Stimulated activated CD4-positive, alpha-beta T cell treated with anti-CD3 and anti-CD28 coated beads, Interleukin-12 subunit alpha, Interleukin-12 subunit beta, amount 100 ng/mL, for 4 hours (primary cell): ENCODE measurements around the gene TNNT3.
"Not testable (repeated sequence)": the region's sequence is repeated elsewhere in the genome, so short reads cannot be mapped to it uniquely, and the experiment has no call there.

Experiments
- DNase-seq: peaks from one replicate; pipeline ENCODE4 v3.0.0-alpha.2; 2020

The TNNT3 gene

DNA sequence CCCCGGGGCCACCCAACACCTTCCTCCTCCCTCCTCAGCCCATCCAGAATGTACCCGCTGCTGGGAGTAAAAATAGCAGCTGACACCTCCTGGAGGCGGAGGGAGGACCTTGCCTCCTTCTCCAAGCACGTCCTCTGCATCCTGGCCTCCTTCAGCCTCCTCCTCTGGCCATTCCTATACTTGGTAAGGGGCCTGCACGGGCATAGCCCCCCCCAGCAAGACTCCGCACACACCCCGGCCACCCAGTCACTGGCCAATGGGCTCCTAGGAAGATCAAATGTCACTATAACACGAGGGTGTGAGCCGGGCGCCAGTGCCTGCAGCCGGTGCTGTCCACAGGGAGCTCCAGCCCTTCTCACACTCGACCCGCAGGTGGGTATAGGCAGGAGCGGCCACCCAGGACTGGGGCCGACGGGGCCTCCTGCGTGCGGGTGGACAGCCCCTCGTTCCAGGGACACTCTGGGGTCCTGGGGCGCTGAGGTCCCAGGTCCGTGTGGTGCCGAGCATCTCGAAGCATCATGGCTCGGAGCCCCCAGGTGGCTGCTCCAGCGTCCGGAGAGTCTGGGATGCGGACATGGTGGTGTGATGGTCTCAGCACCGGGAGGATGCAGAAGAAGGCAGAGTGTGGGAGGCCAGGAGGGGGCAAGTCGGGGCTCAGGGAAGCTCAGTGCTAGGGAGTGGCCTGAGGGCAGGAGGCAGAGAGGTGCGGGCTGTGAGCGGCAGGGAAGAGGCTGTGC lies at the start of gene TNNT3:
TSS of gene TNNT3 (plus strand) at position 313 of the 737 bp plus-strand sequence. CDS start 3,172 bp downstream, outside the sequence.
- DNase-seq, result no peak

DNA sequence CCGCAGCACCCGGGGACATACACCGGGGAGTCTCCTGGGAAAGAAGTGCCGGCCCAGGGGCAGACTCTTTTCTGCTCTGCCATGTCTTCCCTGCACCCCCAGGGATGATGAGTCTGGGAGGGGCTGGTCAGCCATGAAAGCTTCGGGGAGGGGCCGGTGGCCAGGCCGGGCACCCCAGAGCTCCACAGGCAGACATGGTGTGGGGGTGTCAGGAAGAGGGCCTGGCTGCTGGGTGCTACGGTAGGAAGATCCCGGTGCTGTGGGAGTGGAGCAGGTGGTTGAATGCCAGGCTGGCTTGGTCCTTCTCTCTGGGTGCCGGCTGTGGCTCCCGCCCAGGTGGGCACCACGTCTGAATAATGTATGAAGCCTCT lies 49.2 kb upstream of the TNNT3 start:
- DNase-seq, result no peak

DNA sequence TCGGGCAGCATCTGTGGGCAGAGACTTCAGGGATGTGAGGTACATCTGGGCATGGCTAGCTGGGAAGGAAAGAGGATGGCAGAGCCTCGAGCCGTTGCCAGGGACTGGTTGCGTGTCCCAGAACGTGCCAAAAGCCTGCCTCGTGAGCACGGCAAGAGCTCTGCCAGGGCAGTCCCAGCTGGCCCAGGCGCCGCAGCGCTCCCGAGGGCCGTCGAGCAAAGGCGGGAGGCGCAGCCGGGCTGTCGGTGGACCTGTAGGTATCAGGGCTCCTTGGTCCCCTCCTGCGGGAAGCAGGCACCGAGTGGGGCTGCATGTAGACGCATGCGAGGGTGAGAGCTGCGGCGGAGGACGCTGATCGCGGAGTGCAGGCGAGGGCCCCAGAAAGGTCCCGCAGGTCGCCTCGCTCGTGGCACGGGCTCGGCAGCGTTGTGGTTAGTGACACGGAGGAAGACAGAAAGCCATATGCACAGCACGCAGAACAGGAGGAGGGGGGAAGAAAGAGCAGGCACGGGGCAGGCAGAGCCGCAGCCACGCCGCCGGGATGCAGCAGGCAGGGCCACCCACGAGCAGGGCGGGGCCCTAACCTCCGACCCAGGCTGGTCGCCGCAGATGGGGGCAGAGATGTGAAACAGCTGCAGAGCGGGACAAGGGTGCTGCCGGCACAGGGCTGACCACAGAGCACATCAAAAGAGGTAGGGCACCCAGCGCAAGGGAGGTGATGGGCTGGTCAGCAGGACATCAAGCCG lies 48.6 kb upstream of the TNNT3 start:
- no peak for DNase-seq

DNA sequence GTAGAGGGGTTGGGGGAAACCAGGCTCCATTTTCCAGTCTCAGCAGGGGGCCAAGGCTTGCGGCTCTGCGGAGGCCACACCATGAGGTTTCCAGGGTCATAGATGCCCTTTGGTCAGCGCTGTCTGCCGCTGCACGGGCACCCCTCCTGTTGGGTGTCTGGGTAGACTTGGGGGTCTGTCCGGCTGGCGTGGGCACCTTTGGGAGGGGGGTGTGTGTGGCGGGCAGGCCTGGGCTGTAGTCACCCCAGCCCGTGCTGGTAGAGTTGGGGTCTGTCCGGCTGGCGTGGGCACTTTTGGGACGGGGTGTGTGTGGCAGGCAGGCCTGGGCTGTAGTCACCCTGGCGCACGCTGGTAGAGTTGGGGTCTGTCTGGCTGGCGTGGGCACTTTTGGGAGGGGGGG lies 48.0 kb upstream of the TNNT3 start:
- no peak for DNase-seq

DNA sequence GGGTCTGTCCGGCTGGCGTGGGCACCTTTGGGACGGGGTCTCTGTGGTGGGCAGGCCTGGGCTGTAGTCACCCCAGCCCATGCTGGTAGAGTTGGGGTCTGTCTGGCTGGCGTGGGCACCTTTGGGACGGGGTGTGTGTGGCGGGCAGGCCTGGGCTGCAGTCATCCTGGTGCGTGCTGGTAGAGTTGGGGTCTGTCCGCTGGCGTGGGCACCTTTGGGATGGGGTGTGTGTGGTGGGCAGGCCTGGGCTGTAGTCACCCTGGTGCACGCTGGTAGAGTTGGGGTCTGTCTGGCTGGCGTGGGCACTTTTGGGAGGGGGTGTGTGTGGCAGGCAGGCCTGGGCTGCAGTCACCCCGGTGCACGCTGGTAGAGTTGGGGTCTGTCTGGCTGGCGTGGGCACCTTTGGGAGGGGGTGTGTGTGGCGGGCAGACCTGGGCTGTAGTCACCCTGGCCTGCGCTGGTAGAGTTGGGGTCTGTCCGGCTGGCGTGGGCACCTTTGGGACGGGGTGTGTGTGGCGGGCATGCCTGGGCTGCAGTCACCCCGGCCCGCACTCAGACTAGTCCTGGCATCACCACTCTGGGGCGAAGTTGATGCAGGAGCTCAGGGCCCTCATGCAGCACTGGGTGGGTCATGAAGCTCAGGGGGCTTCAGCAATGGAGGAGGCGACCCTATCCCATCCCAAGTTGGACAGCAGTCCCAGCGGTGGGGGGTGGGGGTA lies 47.1 kb upstream of the TNNT3 start:
- no peak for DNase-seq

DNA sequence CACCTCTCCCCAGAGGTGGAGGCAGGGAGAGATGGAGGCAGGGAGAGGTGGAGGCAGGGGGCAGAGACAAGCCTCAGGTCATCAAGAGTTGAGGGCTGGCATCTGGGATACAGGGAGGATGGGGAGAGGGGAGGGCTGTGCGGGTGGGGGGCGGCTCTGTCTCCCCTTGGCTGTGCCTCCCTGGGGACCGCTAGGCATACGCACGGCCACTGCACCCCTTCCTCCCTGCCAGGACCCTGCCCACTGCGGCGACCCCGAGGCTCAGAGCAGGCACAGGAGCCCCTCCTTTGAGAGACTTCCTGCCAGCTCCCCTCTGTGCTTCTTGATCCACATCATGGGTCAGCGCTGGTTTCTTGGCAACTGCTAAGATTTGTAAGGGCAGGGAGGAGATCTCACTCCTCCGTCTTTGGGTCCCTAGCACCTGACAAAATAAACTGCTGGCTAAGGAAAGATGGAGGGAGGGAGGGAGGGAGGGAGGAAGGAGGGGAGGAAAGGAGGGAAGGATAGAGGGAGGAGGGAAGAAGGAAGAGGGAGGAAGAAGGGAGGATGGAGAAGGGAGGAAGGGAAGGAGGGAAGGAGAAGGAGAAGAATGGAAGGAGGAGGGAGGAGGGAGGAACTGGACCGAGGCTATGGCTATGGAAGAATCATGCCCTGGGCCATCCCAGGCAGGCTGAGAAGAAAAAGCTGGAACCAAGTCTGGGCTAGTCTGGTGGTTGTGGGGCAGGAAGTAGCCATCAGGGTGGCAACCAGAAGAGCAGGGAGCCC lies 46.3 kb upstream of the TNNT3 start:
- no peak for DNase-seq

DNA sequence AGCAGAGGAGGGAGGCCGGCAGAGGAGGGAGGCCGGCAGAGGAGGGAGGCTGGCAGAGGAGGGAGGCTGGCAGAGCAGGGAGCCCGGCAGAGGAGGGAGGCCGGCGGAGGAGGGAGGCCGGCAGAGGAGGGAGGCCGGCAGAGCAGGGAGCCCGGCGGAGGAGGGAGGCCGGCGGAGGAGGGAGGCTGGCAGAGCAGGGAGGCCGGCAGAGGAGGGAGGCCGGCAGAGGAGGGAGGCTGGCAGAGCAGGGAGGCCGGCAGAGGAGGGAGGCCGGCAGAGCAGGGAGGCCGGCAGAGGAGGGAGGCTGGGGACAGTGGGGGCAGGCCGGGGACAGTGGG lies 45.7 kb upstream of the TNNT3 start:
- DNase-seq, result not testable (repeated sequence)

DNA sequence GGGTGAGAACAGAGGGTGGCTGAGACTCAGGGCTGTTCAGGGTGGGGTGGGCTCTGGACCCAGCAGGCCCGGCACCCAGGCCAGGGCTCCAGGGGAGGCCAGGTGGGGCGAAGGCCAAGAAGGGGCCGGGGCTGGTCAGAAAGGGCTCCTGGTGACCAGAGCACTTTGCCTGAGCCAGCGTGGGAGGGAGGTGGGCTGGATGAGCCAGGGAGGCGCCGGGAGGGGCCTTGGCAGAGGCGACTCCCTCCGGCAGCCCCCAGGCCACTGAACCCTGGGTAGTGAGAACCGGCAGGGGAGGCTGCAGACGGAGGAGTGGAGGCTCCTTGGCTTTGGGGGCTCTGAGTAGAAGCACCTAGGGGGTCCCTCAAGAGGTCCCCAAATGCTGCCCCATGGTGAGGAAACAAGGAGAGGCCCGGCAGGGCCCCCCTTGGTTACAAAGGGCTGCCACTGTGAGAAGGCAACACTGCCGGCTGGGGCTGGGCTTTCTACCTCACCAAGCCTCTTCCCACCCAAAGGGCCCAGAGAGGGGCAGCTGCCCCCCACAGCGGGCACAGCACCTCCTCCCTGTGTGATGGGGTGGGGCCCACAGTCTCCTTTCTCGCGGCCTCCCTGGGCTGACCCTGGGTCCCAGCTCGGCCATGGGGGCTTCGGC lies 44.9 kb upstream of the TNNT3 start:
- not testable (repeated sequence) for DNase-seq

DNA sequence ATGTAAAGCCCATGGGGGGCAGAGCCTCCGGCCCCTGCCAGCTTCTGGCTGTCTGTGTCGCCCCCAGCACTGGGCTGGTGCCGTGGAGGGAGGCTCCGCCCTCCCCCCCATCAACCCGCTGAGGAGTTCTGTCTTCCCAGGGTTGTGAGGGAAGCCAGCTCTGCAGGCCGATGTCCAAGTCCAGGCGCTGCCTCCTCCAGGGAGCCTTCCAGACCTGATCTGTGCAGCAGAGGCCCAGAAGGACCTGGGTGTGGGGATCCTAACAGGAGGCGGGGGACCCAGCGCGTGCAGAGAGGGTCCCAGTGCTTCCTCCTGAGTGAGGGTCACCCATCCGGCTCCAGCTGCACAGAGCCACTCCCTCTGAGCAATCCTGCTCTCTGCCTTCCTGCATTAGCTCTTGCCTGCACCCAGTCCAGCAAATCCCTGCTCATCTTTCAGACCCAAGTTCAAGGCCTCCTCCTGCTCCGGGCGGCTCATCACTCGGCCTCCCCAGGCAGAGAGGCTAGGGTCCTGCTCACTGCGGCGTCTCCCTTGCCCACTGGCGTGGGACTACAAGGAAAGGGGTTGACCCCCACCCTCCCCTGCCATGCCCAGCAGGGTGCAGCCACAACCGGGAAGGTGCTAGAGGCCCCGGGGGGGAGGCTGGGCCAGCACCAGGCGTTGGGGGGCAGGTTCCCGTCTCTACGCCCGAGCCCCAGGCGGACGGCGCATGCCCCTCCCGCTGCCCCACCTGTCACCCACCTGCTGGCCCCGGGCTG lies 44.2 kb upstream of the TNNT3 start:
- DNase-seq, result no peak

DNA sequence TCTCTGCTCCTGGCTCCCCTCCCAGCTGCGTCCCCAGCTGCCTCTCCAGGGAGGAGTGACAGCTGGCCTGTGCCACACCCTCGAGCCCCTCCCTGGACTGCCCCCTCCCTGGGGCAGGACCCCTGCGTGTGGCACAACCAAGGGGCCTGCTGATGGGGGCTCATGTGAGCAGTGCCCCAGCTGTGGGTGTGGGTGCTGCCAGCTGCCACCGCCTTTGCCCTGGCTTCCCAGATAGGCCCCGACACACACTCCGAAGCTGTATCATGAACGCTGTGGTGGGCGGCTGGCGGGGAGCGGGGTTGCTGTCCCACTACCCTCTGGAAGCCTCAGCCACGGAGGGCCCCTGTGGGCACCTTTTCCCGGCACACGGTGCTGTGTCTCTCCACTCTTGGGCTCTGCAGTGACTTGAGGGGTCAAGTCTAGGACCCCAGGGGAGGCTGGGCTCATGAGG lies 43.6 kb upstream of the TNNT3 start:
- DNase-seq, result not testable (repeated sequence)

DNA sequence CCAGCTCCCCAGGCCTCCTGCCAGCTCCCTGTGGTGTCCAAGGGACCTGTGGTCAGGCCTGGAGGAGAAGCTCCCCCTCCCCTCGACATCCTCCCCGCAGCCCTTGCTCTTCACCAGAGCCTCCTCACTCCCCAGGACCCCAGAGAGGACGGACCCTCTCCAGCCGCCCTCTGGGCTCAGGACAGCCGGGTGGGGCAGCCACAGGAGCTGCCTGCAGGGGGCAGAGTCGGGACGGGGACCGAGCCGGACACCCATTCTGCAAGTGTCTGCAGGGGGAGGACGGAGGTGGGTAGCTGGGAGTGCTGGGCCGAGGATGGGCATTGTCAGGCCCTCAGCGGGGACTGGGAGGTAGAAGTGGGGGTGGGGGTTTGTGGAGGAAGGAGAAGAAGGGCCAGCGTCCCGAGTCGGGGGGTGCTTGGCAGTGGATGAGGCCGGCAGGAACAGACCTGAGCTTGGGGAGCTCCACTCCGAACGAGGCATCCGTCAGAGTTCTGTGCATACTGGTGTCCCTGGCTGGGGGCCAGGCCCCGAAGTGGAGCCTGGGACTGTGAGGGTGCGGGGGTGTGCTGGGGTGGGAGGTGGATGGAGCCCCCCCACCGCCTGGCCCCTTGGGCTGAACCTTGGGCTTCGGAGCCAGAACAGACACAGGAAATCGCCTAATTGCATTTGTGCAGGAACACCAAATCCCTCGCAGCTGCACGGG lies 43.0 kb upstream of the TNNT3 start:
- DNase-seq, result no peak

DNA sequence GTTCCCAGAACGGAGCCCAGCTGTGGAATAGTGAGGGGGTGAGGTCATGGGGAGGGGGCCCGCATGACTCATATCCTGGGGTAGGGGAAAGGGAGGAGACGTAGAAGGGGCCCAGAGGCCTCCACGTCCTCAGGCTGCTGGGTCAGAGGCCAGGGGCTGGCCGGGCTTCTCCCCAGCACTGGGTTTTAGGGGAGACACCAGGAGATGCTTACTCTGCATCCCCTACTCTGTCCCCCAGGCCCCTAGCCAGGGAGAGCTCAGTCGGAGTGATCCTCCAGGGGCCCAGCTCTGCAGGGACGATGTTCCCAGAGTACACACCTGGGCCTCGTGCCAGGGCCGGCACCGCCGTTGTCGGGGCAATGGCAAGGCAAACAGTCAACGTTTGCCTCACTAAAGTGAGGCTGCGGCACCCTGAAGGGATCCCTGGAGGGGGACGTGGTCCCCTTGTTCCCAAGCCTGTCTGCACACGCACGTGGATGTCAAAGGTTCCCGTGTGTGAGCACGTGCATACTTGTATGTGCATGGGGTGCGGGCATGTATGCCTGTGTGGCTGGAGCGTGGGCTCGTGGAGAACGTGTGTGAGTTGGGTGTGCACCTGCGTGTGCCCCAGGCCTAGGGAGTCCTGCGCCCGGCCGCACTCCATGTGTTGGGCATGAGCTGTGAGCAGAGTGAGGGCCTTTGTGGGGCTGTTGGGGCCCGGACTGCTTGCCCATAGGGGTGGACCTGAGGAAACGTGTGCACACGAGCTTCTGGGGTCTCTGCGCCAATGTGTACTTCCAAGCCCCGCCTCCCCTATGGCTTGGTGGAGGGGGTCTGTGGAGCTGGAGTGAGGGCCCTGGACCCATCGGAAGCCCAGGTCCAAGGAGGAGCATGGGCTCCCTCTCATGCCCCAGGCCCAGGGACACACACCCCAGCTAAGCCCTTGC lies 42.0 kb upstream of the TNNT3 start:
- DNase-seq, result no peak

DNA sequence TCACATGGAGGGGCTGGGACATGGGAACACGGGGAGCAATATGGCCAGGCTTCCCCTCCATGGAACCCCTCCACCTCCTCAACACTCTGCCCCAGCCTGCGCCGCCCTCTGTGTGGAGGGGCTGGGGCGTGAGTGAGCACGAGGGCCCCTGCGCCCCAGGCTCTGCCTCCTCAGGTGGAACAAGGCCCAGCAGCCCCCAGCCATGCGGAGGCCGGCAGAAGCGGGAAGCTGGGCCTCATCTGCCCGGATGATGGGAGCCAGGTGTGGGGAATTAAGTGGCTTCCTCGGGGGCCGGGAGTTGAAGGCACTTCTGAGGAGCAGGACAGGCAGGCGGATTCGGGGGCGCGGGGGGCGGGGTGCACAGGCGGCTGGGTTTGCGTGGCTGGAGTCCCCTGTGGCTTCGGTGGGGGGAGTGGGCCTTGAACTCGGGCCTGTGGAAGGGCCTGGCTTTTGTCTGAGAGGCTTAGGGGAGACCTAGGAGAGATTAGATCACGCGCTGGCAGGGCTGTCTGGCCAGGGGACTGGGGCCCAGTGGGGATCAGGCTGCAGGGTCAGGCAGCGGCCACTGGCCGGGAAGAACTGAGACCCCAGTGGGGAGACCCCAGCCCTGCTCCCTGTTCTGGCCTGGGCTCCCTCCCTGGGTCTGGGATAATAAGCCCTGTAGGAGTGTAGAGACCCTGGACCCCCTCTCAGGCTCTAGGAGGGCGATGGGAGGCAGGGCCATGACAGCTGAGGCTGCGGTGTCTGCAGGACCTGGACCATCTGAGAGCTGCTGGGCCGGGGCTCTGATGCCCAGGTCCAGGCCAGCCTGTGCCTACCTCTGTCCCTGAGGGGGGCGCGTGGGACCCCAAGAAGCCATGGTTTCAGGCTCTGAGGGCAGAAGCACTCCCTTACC lies 41.1 kb upstream of the TNNT3 start:
- no peak for DNase-seq

DNA sequence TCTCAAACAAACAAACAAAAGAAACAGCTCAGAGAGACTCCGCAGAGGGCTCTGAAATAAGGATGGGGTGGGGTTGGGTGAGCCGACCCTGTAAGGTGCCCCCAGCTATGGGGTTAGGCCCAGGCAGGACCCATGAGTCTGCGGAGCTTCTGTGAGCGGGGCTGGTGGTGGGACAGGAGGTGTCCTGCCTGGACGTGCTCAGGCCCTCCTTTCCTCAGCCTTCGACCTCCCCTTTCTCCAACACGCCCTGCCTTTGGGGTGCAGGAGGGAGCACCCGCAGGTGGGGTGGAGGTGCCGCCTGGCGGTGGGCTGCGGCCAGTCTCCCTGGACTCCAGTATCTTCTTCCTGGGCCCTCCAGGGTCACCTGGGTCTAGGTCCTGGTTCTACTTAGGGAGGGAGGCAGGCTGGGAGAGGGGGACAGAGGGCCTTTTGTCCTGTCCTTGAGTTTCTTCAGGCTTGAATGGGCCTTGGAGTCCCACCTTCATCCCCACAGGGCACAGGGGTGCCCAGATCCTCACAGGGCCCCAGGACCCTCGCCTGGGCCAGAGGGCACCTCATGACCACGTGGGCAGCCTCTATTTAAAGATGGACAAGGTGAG lies 40.1 kb upstream of the TNNT3 start:
- no peak for DNase-seq

DNA sequence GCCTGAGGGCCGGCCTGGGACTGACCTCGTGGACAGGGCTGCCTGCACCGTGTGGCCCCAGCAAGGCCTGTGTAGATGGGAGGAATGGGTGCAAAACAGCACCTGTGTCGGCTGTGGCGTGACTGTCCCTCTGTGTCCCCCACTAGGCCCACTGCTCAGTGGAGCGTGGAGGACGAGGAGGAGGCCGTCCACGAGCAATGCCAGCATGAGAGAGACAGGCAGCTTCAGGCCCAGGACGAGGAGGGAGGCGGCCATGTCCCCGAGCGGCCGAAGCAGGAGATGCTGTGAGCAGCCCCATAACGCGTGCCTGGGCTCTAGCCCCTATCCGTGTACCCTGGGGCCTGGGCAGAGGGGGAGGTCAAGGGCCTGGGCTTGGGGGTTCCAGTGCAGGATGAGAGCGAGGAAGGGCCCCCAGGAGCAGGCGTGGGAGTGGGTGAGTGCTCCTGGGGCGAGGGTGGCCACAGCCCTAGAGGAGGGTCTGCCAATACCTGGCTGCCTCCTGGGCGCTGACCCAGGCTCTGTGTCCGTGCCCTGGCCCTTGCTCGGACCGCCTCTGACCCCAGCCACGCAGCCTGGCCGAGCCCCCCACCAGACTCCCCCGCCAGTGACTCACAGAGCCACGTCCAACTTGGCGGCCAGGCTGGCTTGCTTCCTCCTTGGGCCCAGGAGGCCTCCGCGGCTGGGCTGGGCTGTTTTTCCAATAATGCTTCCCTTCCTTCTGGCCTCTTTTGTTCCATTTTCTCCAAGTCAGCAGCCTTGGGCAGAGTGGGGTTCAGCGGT lies 39.4 kb upstream of the TNNT3 start:
- no peak for DNase-seq

DNA sequence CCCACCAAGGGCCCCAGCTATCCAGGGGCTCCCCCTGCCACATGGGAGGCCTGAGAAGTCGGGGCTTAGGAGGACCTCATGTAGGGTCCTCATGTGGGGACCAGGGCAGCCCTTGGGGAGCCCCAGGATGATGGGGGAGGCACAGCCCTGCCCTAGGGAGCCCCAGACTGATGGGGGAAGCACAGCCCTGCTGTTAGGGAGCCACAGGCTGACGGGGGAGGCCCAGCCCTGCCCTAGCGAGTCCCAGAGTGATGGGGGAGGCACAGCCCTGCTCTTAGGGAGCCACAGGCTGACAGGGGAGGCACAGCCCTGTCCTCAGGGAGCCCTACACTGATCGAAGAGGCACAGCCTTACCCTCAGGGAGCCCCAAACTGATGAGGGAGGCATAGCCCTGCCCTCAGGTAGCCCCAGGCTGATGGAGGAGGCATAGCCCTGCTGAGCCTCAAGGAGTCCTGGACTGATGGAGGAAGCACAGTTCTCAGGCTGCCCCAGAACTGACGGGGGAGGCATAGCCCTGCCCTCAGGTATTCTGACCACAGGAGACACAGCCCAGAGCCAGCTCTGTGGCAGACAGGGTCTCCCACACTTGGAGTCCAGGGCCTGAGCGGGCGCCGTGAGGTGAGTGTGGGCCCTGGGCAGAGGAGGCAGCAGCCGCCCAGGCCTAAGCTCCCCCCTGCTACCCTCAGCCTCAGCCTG lies 38.6 kb upstream of the TNNT3 start:
- no peak for DNase-seq
